NCI-H748 treated with DMSO at 0.1 percent for 48 hours (cell line): ENCODE data around the gene CKB.
"Not testable (repeated sequence)": the region's sequence is repeated elsewhere in the genome, so short reads cannot be mapped to it uniquely, and the experiment has no call there.

Experiments
- DNase-seq: peaks from one replicate; lab custom pipeline; 2025; lab: John Stamatoyannopoulos, UW

Gene CKB

DNA sequence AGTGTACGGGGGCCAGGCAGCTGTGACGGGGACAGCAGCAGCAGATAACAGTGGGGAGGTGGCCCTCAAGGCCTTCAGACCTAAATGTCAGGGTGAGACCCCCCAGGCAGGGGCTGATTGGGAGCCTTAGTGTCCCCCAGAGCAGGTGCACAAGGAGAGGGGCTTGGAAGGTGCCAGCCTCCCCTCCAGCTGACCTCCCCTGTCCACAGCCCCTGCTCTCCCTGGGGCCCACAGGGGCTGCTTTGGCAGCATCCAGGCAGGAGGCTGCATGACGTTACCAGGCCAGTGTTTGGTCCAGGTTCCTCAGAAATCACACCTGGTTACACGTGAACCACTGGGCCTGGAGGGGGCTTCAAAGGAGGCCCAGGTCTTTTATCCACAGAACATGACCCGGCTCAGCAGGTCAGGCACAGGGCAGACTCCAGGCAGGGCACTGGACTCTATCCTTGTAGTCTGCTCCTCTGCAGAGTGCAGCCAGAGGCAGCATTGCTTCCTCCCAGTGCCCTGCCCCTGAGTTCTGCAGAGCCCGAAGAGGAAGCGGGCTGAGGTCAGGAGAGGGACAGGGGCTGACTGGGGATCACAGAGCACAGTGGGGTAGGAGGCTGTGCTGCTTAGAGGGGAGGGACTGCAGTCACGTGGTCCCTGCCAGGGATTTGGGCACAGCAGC is 3.8 kb upstream of the CKB start:
- no peak for DNase-seq

DNA sequence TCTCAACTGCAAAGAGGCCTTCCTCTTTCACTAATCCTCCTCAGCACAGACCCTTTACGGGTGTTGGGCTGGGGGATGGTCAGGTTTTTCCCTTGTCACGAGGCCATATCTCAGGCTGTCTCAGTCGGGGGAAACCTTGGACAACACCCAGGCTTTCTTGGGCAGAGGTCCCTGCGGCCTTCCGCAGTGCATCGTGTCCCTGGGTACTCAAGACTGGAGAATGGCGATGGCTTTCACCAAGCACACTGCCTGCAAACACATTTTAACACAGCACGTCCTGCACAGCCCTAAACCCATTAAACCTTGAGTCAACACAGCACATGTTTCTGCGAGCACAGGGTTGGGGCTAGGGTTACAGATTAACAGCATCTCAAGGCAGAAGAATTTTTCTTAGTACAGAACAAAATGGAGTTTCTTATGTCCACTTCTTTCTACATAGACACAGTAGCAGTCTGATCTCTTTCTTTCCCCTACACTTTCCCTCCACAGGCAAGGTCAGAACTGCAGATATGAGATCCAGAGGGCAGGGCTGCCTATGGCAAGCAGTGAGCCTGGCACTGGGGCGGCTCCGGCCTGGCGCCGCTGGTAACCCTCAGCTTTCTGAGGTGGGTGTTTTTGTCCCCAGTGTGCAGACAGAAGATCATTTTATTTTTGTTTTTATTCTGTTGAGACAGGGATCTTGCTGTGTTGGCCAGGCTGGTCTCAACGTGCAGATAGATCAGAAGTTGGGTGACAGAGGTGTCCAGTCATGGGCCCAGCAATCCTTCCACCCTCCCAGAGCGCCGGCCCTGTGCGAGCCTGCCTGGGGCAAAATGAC is 3.0 kb upstream of the CKB start:
- not testable (repeated sequence) for DNase-seq

DNA sequence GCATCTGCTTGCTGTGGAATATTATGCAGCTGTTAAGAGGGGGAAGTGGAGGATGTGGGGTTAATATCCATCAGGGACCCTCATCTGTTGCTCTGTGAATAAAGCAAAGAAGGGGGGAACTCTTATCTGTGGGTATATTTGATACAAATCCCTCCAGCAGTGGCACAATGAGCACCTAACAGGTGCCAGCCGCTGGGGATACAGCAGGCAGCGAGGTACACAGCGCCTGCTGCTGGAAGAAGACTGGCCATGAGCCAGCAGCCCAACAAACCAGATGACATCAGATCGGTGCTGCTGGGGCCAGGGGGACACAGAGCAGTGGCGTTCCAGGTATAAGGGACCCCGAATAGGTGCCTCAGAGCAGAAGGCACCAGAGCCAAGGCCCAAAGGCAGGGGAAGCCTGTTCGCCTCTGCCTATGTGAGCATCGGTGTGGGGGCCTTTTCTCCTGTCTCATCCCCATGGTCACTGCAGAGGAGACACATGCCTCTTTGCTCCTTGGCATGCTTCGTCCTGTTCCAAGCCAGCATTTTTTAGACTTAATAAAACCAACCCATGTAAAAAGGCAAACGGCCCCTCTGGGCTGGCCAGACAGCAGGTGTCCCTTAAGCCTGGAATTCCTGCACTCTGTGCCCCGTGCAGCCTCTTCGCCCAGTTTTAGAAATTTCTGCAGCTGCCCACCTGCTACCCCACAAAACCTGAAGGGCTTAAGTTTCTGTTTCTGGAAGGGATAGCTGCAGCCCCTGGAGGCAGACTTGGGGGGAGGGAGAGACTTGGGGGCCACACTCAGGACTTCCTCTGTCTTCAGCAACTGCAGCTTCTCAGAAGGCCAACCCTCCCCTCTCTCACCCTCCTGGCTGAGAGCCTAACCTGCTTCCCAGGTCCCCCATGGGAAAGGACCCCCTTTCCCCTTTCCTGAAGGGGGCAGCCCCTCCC is 1.6 kb upstream of the CKB start:
- no peak for DNase-seq

DNA sequence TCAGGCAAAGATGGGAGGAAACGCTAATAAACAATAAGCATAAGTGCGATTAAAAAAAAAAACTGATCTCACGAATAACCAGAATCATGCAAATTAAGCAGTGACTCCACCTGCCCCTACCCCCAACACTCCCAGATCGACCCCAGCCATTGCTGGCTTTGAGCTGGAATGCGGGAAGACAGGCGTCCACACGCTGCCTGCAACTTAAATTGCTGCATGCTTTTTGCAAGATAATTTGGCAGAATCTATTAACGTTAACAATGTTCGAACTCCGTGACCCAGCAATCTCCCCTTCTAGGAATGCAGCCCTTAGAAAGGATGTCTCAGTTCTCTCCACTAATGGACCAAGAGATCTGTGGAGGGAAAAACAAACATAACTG is 935 bp upstream of the CKB start:
- DNase-seq = no peak

DNA sequence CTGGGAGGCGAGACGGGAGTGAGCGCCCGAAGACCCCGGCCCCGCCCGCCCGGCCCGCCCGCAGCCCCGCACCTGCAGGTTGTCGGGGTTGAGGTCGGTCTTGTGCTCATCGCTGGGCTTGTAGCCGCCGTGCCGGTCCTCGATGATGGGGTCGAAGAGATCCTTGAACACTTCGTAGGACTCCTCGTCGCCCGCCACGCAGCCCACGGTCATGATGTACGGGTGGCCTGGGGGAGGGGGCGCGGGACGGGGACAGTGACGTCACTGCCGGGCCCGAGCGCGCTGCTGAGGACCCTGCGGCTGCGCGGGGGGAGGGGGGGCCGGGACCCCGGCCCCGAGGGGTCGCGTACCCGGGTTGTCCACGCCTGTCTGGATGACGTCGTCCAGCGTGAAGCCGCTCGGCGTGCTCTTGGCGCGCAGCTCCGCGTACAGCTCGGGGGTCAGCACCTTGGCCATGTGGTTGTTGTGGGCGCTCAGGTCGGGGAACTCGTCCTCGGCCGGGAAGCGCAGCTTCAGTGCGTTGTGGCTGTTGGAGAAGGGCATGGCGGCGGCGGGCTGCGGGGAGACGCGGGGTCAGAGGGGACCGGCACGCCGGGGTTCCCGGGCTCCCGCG is 573 bp downstream of the CKB start:
- peak; percentile 51 for DNase-seq

DNA sequence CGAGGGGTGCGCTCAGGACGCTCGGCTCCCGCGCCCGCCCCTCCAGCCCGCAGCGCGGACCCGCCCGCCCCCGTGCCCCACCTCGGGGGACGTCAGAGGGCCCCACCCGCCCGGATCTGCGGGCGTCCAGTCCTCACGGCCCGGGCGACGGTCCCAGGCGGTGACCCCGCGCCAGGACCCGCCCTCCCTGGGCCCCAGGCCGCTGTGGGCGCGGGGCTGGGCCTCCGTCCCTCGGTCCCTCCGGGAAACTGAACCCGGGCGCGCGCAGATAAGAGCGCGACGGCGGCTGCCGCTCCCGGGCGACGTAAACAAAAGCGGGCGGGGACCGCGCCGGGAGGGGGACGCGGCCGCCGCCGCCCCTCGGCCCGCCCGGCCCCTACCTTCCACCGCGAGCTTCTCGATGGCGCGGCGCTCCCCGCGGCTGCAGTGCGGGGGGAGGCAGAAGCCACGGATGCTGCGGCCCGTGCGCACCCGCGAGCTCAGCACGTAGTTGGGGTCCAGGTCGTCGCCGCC is 1.1 kb downstream of the CKB start:
- no peak for DNase-seq

DNA sequence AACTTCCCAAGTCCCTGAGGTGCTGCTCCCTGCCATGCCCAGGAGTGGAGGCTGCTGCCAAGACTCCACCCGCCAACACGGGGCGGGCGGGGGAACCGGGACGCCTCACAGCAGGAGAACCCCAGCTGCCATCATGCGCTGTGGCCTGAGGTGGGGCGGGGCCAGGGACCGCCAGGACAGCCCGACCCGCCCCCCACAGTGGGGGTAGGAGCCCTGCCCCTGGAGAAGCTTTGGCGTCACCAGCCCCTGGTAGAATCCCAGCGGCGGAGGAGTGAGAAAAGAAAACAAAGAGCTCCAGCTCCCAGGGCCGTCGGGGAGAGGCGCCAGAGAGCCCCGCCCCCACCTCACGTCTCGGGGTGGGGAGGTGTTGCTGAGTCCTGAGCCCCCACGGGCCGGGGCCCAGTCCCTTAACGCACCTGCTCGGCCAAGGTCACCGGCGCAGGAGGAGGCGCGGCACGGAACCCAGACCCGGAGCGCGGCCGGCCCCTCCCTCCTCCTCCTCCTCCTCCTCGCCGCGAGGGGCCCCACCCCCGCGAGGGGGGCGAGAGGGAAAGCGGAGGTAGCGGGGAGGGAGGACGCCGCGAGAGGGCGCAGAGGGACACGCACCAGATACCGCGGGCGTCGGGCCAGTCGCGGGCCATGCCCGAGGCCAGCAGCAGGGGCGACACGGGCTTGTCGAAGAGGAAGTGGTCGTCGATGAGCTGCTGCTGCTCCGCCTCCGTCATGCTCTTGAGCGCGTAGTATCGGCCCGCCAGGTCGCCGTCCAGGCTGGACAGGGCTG is 1.8 kb downstream of the CKB start:
- peak; percentile 72 for DNase-seq

DNA sequence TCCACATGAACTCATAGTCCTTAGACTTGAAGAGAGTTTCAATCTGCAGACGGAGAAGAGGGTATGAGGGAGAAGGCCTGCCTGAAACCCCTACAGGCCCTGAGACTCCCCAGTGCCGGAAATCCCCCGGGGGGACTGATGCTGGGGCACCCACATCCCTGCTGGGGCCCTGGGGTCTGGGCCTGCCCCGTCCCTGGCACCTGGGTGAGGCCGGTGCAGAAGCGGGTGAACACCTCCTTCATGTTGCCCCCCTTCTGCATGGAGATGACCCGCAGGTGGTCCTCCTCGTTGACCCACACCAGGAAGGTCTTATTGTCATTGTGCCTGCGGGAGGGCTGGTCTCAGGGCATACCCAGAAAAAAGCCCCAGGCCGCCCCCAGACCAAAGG is 2.4 kb downstream of the CKB start:
- DNase-seq = no peak

DNA sequence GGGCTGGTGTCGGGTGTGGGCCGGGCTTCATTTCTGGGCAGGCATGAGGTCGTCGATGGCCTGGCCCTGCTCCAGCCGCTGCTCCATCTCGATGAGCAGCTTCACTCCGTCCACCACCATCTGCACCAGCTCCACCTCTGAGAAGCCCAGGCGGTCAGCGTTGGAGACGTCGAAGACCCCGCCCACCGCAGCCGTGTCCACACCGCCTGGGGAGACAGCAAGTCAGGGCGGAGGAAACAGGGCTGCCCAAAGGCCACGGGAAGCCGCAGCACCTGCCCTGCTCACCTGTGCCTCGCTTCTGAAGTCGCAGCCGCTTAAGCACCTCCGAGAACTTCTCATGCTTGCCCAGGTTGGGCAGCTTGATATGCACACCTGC is 2.8 kb downstream of the CKB start:
- DNase-seq = no peak

DNA sequence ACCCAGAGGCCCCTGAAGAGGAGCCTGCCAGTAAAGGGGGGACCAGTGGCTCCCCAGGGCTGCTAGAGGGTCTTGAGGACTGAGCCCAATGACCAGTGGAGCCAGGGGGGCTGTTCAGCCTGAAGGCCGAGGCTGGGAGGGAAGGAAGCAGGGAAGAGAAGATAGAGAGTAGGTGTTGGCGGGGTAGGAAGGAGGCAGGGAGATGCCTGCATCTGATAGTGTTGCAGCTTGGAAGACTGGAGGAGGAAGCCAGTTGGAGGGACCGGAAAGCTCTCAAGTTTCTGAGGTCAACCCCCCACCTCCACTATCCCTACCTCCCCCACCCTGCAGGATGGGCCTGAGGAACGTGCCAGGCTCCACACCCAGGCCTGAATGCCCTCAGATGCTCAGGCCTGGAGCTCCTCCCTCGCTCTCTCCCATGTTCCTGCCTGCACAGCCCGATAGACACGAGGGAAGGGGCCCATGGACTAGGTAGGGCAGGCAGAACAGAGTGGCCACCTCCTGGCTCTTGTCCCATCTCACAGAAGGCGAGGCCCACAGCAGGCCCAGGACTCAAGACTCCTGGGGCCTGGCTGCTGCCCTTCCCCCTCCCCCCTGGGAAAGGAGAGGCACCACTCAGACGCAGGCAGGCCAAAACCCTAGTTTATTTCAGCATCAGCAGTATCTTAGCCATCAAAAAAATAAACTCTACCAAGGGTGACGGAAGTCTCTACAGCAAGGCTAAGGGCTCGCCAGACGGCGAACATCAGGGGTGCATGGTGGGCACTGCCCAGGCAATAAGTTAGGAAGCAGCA is 3.4 kb downstream of the CKB start:
- no peak for DNase-seq

DNA sequence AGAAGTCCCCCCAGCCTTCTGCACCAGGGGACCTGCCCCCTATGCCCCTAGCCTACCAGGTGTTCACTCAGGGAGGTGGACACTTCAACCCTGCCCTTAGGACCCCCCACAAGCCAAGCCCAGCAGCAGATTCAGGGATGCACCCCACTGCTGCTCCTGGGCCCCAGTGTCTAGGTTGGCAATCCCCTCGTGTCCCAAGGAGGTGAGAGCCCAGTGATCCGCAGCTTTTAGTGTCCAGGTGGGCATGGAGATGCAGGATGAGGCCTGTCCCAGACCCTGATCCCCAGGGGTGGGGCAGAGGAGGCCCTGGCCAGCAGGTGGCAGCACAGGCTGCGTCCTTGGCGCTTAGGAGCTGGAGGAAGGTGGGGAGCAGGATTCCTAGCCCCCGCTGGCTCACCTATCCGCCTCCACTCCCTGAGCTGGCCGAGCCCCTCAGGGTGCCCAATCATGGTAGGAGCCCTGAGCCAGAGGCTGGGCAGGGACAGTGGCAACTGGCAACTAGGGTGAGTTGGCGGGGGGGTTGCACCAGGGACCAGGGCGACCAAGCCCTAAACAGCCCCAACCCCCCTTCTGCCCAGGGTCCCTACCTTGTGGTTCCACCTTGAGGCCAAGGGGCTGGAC is 4.1 kb downstream of the CKB start:
- no peak for DNase-seq

DNA sequence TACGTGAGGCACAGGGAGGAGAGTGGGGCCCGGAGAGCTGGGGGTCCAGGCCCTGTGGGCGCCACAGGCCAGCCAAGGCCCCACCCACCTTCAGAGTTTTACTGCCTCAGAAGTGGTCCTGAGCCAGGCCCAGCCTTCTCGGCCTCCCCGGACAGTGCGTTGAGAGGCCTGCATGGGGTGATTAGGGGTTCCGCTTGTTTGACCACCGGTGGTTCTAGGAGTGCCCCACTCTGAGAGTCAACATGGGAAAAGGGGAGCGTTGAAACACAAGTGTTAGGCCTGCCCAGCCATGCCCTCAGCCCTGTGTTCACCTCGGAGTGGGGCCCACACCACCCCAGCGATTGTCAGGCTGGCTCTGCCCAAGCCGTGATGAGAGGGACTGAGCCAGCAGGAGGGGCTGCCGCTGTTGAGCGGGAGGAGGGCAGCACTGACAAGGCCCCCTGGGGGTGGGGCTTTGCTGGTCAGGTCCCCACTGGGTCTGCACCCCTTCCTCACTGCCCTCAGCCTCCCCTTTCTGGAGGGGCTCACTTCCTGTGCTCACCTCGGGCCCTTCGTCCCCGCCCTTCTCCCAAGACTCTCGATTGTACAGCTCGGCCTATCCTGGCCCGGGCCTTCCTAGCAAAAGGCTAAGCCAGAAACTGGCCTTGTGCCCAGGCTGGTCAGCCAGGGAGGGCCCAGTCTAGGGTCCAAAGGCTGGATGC is 4.8 kb downstream of the CKB start:
- DNase-seq = no peak

DNA sequence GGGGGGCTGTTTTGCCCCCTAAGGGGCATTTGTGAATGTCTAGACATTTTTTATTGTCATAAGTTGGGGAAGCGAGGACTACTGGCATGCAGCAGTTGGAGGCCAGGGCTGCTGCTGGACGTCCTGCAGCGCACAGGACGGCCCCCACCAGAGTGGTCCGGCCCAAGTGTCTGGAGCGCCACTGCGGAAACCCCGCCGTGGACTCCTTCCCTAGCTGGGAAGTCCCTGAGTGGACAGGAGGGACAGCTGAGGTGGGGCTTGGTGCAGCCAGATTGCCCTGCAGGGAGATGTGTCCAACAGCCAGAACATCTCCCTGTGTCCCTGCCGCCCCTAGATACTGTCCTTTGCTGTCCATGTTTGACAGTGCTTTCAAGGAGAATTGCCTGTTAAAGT is 5.5 kb downstream of the CKB start:
- no peak for DNase-seq

DNA sequence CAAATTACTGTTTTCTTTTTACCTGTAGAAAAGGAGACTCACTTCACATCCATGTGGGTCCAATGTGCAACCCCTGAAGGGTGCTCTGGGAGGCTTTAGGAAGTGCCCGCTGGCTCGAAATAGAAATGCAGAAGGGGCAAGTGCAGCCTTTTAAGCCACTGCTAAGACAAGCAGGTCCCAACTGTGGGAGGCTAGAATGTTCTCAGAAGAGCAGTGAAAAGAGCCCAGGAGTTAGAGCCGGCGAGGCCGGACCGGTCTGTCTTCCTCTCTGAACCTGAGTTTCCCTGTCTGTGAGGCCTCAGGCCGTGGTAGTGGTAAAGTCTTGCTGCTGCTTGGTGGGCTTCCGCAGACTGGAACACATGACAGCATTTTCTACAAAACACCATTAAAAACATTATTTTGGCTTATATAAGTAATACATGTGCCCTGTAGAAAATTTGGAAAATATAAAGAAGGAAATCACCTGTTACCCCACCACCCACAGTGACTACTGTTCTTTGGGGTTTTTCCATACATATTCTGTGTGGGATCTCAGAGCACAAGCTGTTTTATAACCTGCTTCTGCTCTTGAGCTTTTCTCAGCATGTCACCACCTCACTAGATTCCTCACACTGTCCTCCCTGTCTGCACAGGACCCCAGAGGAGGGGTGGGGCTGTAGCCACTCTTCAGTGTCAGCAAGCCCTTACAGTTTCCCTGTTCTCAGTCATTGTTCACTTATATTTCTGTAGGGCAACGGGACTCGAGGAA is 6.0 kb downstream of the CKB start:
- no peak for DNase-seq

DNA sequence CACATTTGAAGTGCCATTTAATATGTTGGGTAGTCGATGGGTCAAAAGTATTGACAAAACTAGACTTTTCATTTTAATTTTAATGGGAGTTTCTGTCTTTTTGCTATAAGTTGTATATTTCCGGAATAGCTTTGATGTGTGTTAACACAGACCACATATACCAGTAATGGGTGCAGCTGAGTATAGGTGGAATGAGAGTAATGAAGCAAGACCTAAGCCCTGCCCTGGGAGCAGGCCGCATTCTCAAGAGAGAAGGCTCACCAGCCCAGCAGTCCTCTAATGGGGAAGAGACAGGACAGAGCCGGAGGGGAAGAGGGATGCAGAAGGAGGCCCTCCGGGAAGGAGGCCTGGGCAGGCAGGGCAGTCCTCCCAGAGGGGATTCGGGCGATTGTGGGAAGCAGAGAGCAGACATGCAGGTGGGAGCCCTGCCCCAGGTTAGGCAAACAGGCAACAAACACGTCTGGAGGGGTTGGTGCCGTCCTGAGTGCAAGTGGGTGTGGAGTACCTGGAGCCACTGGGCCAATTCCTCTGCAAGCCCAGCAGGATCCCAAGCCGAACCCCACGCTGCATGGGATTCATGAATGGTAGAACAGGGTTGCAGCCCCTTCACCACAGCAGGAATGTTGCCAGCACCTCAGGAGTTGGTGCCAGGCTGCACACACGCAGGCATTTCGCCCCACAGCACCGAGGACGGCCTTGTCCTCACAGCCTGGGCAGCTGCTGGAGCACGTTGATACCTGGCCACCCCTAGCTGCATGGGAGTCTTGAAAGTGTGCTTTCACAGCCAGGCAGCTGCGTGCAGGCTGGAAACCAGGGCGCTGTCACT is 7.8 kb downstream of the CKB start:
- no peak for DNase-seq

DNA sequence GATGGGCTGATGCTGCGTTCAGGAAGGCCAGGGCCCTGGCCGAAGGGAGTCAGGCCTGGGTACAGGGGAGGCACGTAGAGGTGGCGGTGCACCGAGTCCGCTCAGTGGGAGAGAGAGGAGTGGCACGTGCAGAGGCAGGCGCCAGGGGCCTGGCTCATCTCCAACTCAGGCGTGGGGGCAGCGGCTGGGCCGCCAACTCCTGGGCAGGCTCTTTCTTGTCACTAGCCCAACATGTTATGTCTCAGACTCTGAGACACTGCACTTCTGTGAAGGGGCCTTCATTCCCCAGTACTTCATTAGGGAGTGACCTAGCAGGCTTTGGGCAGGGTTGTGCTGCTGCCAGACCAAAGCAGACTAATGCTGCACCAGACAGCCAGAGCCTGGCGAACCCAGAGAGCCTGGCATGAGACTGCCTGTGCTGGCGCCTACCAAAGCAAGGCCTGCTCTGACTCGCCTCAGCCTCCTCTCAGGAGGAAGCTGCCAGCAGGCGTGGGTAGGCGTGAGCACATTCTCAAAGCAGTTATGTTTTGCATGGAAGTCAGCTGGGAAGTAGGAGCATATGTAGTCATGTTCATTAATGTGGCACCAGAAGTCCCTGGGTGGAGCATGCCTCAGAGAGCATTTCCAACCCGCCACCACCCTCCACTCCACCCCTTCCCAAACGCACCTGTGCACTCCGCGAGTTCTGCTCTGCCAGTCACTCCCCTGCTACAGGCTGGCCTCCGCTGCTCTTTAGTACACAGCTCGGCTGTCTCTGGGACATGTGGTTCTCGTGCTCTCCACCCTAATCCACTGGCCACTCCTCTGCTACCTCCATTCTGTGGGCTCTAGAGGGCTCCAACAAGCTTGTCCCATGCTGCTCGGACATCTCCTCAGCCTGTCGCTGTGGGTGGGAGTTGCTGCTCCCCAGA is 9.7 kb downstream of the CKB start:
- DNase-seq = no peak

DNA sequence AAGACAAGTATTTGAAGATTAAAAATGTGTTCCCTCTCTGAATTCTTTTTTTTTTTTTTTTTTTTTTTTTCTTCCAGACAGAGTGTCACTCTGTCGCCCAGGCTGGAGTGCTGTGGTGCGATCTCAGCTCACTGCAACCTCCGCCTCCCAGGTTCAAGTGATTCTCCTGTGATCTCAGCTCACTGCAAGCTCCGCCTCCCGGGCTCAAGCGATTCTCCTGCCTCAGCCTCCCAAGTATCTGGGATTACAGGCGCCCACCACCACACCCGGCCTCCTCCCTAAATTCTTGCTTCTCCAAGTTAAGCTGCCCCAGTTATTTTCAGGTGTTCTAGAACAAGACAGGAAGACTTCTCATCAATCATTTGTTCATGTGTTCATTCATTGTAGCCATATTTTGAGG is 10.4 kb downstream of the CKB start:
- not testable (repeated sequence) for DNase-seq
